HL-60 (cell line): ENCODE measurements around the gene BTBD7.

ENCODE experiments used
- DNase-seq, 2 experiments: peaks; one replicate each; pipeline ENCODE4 v3.0.0-alpha.2; 2010 to 2020; ENCODE audit warnings: low read depth in 1 of 2, low spot score in 1 of 2
- H3K27ac ChIP-seq: fragments of 250-450 bp; sonication (Bioruptor Pico); replicated peaks from 2 replicates; pipeline ENCODE4 v1.5.1; 2020; ENCODE audit warnings: mild to moderate bottlenecking, moderate library complexity
- H3K27me3 ChIP-seq: fragments of 250-450 bp; sonication (Bioruptor Pico); 2 replicates; pipeline ENCODE4 v1.5.1; 2021; ENCODE audit warnings: mild to moderate bottlenecking, moderate library complexity; ENCODE audit not compliant: insufficient read depth, poor library complexity, severe bottlenecking
- H3K4me3 ChIP-seq: replicated peaks from 2 replicates; pipeline ENCODE4 v1.5.1; 2011; ENCODE audit warnings: mild to moderate bottlenecking, control low read depth, low read length; ENCODE audit not compliant: insufficient read depth
- GABPA ChIP-seq: IDR thresholded peaks from 2 replicates; pipeline ENCODE4 v1.6.1; 2012; ENCODE audit warnings: low read depth
- POLR2AphosphoS5 ChIP-seq: IDR thresholded peaks from 2 replicates; pipeline ENCODE4 v1.6.1; 2012; ENCODE audit warnings: low read depth
- SPI1 ChIP-seq: IDR thresholded peaks from 2 replicates; pipeline ENCODE4 v1.6.1; 2012; ENCODE audit warnings: low read depth, mild to moderate bottlenecking, borderline replicate concordance
- TF ChIP-seq, protein P1 (sequence below): IDR thresholded peaks from one replicate; pipeline ENCODE4 v1.5.1; 2011; ENCODE audit warnings: low read length, control low read depth, inconsistent platforms; ENCODE audit not compliant: insufficient read depth
- TF ChIP-seq, protein P2 (sequence below): IDR thresholded peaks from 2 replicates; pipeline ENCODE4 v1.6.1; 2012; ENCODE audit warnings: low read depth; ENCODE audit not compliant: insufficient replicate concordance

The BTBD7 gene

GRCh38 chr14:93346926-93347721, 14.3 kb upstream of the BTBD7 start, which contains the start of gene COX8C:
Gene COX8C, plus strand, starts transcription at chr14:93347182. Its CDS starts 87 bp downstream, at chr14:93347269.
- no peak within 1 kb of the TSS for H3K4me3 ChIP-seq
- H3K27me3 ChIP-seq: no peaks in the 10 kb centered on the region
- H3K27ac ChIP-seq: no peak within 1 kb of the TSS
- no peak for DNase-seq
- TF ChIP-seq, protein P1, sequence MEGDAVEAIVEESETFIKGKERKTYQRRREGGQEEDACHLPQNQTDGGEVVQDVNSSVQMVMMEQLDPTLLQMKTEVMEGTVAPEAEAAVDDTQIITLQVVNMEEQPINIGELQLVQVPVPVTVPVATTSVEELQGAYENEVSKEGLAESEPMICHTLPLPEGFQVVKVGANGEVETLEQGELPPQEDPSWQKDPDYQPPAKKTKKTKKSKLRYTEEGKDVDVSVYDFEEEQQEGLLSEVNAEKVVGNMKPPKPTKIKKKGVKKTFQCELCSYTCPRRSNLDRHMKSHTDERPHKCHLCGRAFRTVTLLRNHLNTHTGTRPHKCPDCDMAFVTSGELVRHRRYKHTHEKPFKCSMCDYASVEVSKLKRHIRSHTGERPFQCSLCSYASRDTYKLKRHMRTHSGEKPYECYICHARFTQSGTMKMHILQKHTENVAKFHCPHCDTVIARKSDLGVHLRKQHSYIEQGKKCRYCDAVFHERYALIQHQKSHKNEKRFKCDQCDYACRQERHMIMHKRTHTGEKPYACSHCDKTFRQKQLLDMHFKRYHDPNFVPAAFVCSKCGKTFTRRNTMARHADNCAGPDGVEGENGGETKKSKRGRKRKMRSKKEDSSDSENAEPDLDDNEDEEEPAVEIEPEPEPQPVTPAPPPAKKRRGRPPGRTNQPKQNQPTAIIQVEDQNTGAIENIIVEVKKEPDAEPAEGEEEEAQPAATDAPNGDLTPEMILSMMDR: no peak
- TF ChIP-seq, protein P2, sequence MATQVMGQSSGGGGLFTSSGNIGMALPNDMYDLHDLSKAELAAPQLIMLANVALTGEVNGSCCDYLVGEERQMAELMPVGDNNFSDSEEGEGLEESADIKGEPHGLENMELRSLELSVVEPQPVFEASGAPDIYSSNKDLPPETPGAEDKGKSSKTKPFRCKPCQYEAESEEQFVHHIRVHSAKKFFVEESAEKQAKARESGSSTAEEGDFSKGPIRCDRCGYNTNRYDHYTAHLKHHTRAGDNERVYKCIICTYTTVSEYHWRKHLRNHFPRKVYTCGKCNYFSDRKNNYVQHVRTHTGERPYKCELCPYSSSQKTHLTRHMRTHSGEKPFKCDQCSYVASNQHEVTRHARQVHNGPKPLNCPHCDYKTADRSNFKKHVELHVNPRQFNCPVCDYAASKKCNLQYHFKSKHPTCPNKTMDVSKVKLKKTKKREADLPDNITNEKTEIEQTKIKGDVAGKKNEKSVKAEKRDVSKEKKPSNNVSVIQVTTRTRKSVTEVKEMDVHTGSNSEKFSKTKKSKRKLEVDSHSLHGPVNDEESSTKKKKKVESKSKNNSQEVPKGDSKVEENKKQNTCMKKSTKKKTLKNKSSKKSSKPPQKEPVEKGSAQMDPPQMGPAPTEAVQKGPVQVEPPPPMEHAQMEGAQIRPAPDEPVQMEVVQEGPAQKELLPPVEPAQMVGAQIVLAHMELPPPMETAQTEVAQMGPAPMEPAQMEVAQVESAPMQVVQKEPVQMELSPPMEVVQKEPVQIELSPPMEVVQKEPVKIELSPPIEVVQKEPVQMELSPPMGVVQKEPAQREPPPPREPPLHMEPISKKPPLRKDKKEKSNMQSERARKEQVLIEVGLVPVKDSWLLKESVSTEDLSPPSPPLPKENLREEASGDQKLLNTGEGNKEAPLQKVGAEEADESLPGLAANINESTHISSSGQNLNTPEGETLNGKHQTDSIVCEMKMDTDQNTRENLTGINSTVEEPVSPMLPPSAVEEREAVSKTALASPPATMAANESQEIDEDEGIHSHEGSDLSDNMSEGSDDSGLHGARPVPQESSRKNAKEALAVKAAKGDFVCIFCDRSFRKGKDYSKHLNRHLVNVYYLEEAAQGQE: no peak
- TF ChIP-seq POLR2AphosphoS5: no peak
- no peak for TF ChIP-seq SPI1
- TF ChIP-seq GABPA: no peak

- H3K27me3 ChIP-seq: no peaks in the 10 kb centered on the region
- TF ChIP-seq, protein P1: no peak
- TF ChIP-seq GABPA: no peak
- no peak for DNase-seq
- H3K4me3 ChIP-seq: no peak overlapping the region
- no peak overlapping the region for H3K27ac ChIP-seq
Measured at GRCh38 chr14:93343797-93344196, 11.0 kb upstream of the BTBD7 start.

DNA sequence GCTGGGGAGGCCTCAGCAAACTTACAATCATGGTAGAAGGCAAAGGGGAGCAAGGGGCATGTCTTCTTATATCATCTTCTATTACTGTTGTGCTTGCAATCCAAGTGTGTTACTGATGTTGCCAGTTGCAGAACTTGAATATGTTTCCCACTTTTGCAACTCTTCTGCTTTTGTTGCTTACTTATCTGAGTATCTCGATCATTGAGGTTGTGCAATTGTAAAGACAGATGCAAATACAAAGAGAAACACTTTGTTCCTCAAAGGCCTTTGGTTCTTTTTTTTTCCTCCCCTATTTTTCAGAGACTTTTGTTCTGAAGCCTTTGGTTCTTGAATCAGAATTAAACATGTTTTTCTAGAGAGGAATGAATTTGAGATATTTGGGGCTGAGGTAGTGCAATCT, 10.4 kb upstream of the BTBD7 start:
- TF ChIP-seq POLR2AphosphoS5 (no peak), GABPA (no peak), SPI1 (no peak)
- TF ChIP-seq, protein P2: no peak
- TF ChIP-seq, protein P1: no peak
- peak overlapping the region; percentile 23 for H3K27ac ChIP-seq
- no peaks in the 10 kb centered on the region for H3K27me3 ChIP-seq
- DNase-seq: peak; percentile 64 to 70
- H3K4me3 ChIP-seq: no peak overlapping the region
